Heart left ventricle (tissue), 13 donors: ENCODE data around the gene STIM1.

Experiments
- CTCF ChIP-seq, 12 donors: fragments of 200-600 bp; sonication (generic) in 4 of 12; IDR thresholded peaks; one replicate each; pipeline versions ENCODE4 v1.5.0 to v1.8.0; 2018 to 2022; ENCODE audit warnings: antibody characterized with exemption in 12 of 12, mild to moderate bottlenecking in 5 of 12
- POLR2A ChIP-seq, 2 donors: fragments of 450-650 bp; IDR thresholded peaks; one replicate each; pipeline ENCODE4 v1.6.1; 2017; ENCODE audit warnings: antibody characterized with exemption in 2 of 2, mild to moderate bottlenecking in 2 of 2, moderate library complexity in 2 of 2
- donor health status: ischemic (EF 13 %, LVEDD 7.1; RV severe dilation, severe dysfunction).
- donor health status: DM: no; HTN: yes; CAD: no.
- donor health status: DM: no; HTN: no; CAD: no.
- donor health status: ischemic (EF 25% LVEDD 6.9; RV normal size, moderate dysfunction).
- donor health status: ischemic (EF 25% LVEDD 5.7; RV mildly dilated, moderate dysfunction).
- donor health status: ischemic (EF 35%, LVEDD 5.7; RV mildly dilated, moderate dysfunction).
- donor health status: nonischemic (EF 11% LVEDD 7.7; RV severe dilation, severe dysfunction).
- donor health status: DM: yes; HTN: yes; CAD: no.
- donor health status: PGD.
- donor health status: ischemic (EF 29% LVEDD 5.4; RV normal size, mild dysfunction).
- donor health status: nonischemic (EF 23%, LVEDD 6.1; RV moderate dilation, normal function).

DNA sequence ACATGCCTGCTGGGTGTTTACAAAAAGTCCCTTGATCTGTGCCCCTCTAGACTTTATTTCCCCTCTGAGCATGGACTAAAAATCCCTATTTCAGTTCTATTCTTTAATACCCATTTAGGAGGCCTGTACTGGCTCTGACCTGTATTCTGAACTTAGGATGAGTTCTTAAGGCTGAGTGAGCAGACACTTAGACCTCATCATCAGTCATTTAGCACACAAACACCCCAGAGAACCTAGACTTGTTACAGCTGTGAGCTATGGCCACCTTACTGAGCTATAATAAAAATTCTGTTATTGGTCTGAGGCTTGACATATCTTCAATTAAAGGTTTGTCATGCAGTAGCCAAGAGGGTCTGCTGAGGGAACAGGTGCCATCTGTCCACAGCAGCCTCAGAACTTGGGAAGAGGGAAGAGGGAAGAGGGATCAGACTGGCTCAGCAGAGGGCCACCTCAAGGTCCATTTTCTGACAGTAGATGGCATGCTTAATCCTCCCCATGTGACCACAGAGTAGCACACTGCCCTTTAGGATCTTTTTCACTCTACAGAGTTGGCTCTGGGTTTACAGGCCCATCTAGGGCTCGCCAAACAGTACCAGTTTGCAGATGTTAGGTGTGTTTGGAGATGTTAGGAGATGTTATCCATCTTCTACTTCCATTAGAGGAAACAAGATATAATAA lies 209.0 kb downstream of the STIM1 start:
- TF ChIP-seq CTCF (IDR thresholded peaks at IDR 0.05): no peak
- TF ChIP-seq POLR2A (IDR thresholded peaks at IDR 0.05): no peak
